HFFc6 (cell line): ENCODE results near the gene ARHGEF17. TPM values are rescaled to one million over a fixed set of nuclear protein-coding genes. Genes with fewer than 3 reads are reported as not detected.

ENCODE experiments used
- DNase-seq: peaks from one replicate; pipeline ENCODE4 v3.0.0-alpha.2; 2018
- H3K27ac Mint-ChIP-seq: 2 replicates; pipeline ENCODE4 v1.8.0; 2020; ENCODE audit warnings: mild to moderate bottlenecking, mixed read lengths
- H3K27me3 Mint-ChIP-seq: 2 replicates; pipeline ENCODE4 v1.8.0; 2021; ENCODE audit warnings: mild to moderate bottlenecking, moderate library complexity, mixed read lengths; ENCODE audit not compliant: insufficient read depth
- H3K36me3 Mint-ChIP-seq: 2 replicates; pipeline ENCODE4 v1.8.0; 2021; ENCODE audit warnings: low read depth, mixed read lengths
- H3K4me1 Mint-ChIP-seq: 2 replicates; pipeline ENCODE4 v1.8.0; 2020; ENCODE audit warnings: low read depth, mixed read lengths
- H3K4me3 Mint-ChIP-seq: 2 replicates; pipeline ENCODE4 v1.8.0; 2020; ENCODE audit warnings: mild to moderate bottlenecking, moderate library complexity, mixed read lengths
- H3K9me3 Mint-ChIP-seq: 2 replicates; pipeline ENCODE4 v1.8.0; 2020; ENCODE audit warnings: mild to moderate bottlenecking, mixed read lengths
- total RNA-seq, 6 experiments: library from RNA; stranded (reverse); fragmentation: NEBNext Ultra II Directional; extraction: Animal tissue kit (Norgen Biotek cat#: 25700); gene quantifications; 2 replicates in 1 of 6; 3 replicates in 5 of 6; pipeline ENCODE4 v1.2.3, GENCODE V29; 2021
- TF ChIP-seq, protein P1 (sequence below): fragments of 200-600 bp; sonication (generic); IDR thresholded peaks from 2 replicates; pipeline ENCODE4 v1.5.0; 2021; ENCODE audit warnings: antibody characterized with exemption, mild to moderate bottlenecking

ARHGEF17 gene
- total RNA-seq, 6 experiments from 2014 or later = 84.6 to 112 (median 92.1) TPM

GRCh38 chr11:73376803-73377629, 68.9 kb downstream of the ARHGEF17 start:
- TF ChIP-seq, protein P1, sequence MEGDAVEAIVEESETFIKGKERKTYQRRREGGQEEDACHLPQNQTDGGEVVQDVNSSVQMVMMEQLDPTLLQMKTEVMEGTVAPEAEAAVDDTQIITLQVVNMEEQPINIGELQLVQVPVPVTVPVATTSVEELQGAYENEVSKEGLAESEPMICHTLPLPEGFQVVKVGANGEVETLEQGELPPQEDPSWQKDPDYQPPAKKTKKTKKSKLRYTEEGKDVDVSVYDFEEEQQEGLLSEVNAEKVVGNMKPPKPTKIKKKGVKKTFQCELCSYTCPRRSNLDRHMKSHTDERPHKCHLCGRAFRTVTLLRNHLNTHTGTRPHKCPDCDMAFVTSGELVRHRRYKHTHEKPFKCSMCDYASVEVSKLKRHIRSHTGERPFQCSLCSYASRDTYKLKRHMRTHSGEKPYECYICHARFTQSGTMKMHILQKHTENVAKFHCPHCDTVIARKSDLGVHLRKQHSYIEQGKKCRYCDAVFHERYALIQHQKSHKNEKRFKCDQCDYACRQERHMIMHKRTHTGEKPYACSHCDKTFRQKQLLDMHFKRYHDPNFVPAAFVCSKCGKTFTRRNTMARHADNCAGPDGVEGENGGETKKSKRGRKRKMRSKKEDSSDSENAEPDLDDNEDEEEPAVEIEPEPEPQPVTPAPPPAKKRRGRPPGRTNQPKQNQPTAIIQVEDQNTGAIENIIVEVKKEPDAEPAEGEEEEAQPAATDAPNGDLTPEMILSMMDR = no peak
- H3K27ac Mint-ChIP-seq = peak overlapping the region; percentile 89
- peaks cover 20% of the 10 kb centered on the region for H3K27me3 Mint-ChIP-seq
- H3K4me1 Mint-ChIP-seq = peaks cover 31% of the 10 kb centered on the region
- H3K36me3 Mint-ChIP-seq = 0 out of 2 replicates have a peak, but pooled peaks cover 5% of the 10 kb centered on the region
- peak overlapping the region; percentile 94 for H3K4me3 Mint-ChIP-seq
- 0 out of 2 replicates have a peak, but pooled peaks cover 4% of the 10 kb centered on the region for H3K9me3 Mint-ChIP-seq
- peak; percentile 69 for DNase-seq

GRCh38 chr11:73379189-73379880, 71.3 kb downstream of the ARHGEF17 start:
- DNase-seq = no peak
- H3K27ac Mint-ChIP-seq = no peak overlapping the region
- TF ChIP-seq, protein P1 = no peak
- 0 out of 2 replicates have a peak, but pooled peaks cover 4% of the 10 kb centered on the region for H3K9me3 Mint-ChIP-seq
- 0 out of 2 replicates have a peak, but pooled peaks cover 5% of the 10 kb centered on the region for H3K36me3 Mint-ChIP-seq
- no peak overlapping the region for H3K4me3 Mint-ChIP-seq
- peaks cover 31% of the 10 kb centered on the region for H3K4me1 Mint-ChIP-seq
- H3K27me3 Mint-ChIP-seq = peaks cover 9% of the 10 kb centered on the region; the same call in 1 of the 2 replicates

DNA sequence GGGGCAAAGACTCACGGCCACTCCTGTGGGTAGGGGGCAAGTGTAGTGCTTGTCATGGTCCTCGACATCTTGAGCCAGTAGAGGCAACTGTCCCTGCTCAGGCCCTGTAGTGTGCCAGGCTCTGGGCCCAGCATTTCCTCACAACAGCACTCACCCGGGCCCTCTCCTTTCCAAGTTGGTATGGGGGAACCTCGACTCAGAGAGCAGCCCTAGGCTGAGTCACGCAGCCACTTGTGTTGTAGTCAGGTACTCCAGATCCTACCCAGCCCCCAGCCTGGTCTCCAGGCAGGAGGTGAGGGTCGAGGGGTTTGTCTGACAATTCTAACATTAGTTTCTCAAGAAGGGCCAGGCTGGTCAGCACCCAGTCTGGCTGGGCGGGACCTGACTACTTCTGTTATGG, 72.3 kb downstream of the ARHGEF17 start:
- TF ChIP-seq, protein P1 = no peak
- peaks cover 9% of the 10 kb centered on the region; the same call in 1 of the 2 replicates for H3K27me3 Mint-ChIP-seq
- H3K4me3 Mint-ChIP-seq = no peak overlapping the region
- no peak for DNase-seq
- H3K9me3 Mint-ChIP-seq = 0 out of 2 replicates have a peak, but pooled peaks cover 4% of the 10 kb centered on the region
- H3K27ac Mint-ChIP-seq = no peak overlapping the region
- peaks cover 31% of the 10 kb centered on the region for H3K4me1 Mint-ChIP-seq
- 0 out of 2 replicates have a peak, but pooled peaks cover 5% of the 10 kb centered on the region for H3K36me3 Mint-ChIP-seq

DNA sequence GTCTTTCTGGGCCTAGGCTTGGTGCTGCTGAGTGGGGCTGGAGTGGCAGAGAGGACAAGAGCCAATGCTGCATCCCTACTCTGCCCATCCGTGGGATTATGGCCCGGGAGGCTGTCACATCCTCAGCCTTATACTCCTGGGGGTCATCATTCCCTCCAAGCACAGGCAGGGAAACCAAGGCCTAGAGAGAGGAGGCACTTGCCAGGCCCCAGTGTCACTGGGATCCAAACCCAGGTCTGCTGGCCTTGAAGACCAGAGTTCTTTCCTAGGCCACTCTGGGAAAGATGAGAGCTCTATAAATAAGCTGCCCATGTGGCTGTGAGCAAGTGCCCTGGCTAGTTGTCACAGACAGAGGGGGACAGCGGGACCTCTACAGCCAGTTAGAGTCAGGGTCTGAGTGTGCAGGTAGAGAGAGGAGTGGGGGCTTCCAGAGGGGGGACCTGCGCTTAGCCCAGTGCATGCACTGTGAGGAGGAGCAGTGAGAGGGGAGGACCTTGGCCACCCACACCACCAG, 72.9 kb downstream of the ARHGEF17 start:
- Mint-ChIP-seq H3K27ac (no peak overlapping the region), H3K4me1 (peaks cover 35% of the 10 kb centered on the region)
- TF ChIP-seq, protein P1 = no peak

DNA sequence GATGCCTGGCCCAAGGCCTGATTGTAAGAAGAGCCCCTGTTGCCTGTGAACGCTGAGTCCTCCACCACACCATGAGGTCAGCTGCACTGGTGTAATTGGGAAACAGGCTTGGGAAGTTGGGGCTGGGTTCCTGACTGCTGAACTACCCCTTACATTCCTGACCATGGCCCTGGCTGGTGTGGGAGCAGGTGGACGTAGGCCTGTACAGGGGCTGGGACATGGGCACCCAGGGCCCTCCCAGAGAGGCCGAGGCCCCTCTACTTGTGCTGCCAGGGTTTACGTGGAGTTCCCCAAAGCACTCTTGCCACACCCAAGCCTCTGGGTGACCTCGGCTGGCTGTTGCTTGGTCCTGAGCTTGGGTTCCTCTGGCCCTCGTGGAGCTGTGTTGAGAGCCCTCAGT, 73.5 kb downstream of the ARHGEF17 start:
- H3K4me3 Mint-ChIP-seq = no peak overlapping the region
- H3K4me1 Mint-ChIP-seq = peaks cover 37% of the 10 kb centered on the region
- H3K9me3 Mint-ChIP-seq = 0 out of 2 replicates have a peak, but pooled peaks cover 4% of the 10 kb centered on the region
- peaks cover 9% of the 10 kb centered on the region; the same call in 1 of the 2 replicates for H3K27me3 Mint-ChIP-seq
- DNase-seq = no peak
- H3K27ac Mint-ChIP-seq = no peak overlapping the region
- TF ChIP-seq, protein P1 = no peak
- 0 out of 2 replicates have a peak, but pooled peaks cover 5% of the 10 kb centered on the region for H3K36me3 Mint-ChIP-seq

More for the DNA sequence above, 72.9 kb downstream of the ARHGEF17 start:
- no peak for DNase-seq
- Mint-ChIP-seq H3K4me3 (no peak overlapping the region), H3K36me3 (0 out of 2 replicates have a peak, but pooled peaks cover 5% of the 10 kb centered on the region), H3K9me3 (0 out of 2 replicates have a peak, but pooled peaks cover 4% of the 10 kb centered on the region), H3K27me3 (peaks cover 9% of the 10 kb centered on the region; the same call in 1 of the 2 replicates)
